IPS DF 19.7 (cell line): ENCODE measurements around the gene UBAC1.
"Not testable (repeated sequence)": the region's sequence is repeated elsewhere in the genome, so short reads cannot be mapped to it uniquely, and the experiment has no call there.

ENCODE experiments used
- DNase-seq: peaks from one replicate; pipeline ENCODE4 v3.0.0-alpha.2; 2013; ENCODE audit warnings: low read depth, low spot score

UBAC1 gene

DNA sequence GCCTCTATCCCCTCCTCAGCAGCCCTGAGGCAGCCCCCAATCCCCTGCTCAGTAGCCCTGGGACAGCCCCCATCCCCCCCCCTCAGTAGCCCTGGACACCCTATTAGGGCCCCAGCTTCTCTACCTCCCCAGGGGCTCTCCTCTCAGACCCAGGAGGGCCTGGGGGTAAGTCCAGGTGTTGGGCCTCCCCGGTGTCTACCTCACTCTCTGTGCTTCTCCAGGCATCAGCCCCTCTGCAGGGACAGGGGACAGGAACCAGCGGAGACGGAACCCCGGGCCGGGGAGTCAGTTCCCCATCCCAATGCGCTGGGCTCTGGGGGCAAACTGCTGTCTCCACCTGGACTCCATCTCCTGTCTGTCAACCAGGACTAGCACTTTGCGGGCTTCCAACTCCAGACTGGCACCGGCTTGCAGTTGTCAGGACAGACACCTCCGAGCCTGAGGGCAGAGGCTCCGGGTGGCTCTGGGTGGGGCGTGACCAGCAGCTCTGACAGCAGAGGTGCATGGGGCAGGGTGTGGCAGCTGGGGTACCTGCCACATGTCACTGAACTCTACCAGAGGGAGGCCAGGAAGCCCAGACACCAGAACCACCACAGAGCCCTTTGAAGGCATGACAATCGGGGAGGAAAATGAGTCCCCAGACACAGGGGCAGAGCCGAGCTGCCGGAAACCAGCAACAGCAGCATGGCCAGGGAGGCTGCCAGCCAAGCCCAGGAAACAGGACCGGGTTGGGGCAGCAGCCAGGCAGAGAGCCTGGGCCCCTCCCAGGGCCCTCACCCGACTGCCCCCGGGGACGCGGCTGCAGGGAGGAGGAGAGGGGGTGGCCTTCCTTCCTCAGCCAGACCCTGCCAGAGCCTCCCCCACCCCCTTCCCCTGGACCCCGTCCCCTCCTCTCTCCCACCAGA, 17.7 kb upstream of the UBAC1 start:
- DNase-seq, result no peak

- no peak for DNase-seq
Measured at GRCh38 chr9:135976944-135977343, 15.8 kb upstream of the UBAC1 start.

DNA sequence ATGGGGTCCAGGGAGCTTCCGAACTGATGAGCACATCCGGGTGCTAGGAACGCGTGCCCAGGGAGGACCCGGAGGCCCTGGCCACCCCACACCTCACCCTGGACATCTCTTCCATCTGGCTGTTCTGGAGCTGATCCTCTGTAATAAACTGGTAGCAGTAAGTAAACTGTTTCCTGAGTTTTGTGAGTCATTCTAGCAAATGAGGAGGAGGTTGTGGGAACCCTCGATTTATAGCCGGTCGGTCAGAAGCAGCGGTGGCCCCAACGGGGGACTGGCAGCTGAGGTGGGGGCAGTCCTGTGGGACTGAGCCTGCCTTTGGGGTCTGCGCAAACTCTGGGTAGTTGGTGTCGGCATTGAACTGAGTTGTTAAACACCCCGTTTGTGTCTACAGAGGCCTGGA, 15.4 kb upstream of the UBAC1 start:
- DNase-seq, result no peak

GRCh38 chr9:135975834-135976233, 14.7 kb upstream of the UBAC1 start:
- DNase-seq, result no peak

- DNase-seq, result no peak
Measured at GRCh38 chr9:135974220-135974573, 13.0 kb upstream of the UBAC1 start.

- DNase-seq, result no peak
Measured at GRCh38 chr9:135973277-135974219, 12.4 kb upstream of the UBAC1 start.

GRCh38 chr9:135971892-135972291, 10.7 kb upstream of the UBAC1 start:
- peak; percentile 71 for DNase-seq

DNA sequence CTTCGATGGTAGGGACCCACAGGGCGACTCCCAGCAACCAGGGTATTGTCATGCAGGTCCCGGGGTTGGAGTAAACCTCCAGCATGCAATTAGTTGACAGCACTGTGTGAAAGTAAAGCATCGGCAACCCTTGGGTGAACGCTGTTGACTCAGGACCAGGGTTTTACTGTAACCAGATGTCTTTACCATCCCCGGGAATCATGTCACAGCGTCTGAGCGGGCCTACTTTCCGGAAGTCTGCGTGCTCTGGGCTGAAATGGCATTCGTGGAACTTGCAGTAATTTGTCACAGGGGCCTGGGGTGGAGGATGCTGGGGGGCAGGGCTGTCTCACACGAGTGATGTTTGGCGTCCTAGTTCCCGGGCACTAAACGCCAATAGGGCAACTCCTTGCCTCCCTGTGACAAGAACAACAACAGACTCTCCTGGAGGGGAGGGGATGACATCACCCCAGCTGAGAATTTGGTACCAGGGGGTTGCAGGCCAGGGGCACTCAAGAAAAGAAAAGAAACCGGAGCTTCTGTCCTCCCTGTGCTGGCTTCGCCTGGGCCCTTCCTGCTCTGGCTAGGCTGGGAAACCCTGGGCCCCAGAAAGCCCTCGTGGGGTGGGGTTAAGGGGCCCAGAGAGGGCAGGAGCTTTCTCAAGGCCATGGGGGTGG, 10.1 kb upstream of the UBAC1 start:
- no peak for DNase-seq

DNA sequence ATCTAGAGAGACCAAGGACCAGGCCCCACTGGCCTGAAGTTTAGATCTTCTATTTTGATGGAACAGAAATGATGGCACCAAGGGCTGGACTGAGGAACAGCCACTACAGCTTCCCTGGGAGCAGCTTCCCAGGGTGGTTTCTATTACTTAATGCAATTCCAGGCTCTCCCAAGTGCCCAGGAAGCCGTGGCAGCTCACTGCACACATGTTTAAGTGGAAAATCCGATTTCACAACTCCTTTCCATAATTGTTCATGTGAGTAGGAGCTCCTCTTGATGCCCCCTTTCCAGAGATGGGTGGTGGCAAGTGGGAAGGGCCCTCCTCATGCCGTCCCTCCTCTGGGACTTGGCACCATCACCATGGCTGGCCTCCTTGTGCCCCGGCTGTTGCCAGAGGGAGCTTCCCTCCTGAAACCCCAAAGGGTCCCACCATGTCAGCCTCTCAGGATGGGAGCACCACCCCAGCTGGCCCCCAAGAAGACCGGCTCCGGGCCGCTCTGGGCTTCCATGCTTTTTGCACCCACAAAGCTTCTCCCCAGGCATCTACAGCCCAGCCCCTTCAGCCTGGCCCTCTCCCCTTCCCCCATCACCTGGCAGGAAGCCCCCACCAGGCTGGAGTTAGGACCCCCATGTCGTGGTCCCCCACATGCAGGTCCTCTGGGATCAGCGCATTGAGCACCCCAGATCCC, 9.1 kb upstream of the UBAC1 start:
- DNase-seq, result no peak

- no peak for DNase-seq
Measured at GRCh38 chr9:135969064-135969683, 8.0 kb upstream of the UBAC1 start.

- DNase-seq, result no peak
Measured at GRCh38 chr9:135968601-135969000, 7.4 kb upstream of the UBAC1 start.

GRCh38 chr9:135968083-135968476, 6.9 kb upstream of the UBAC1 start:
- DNase-seq, result no peak

- DNase-seq, result not testable (repeated sequence)
Measured at GRCh38 chr9:135966916-135967260, 5.7 kb upstream of the UBAC1 start.

DNA sequence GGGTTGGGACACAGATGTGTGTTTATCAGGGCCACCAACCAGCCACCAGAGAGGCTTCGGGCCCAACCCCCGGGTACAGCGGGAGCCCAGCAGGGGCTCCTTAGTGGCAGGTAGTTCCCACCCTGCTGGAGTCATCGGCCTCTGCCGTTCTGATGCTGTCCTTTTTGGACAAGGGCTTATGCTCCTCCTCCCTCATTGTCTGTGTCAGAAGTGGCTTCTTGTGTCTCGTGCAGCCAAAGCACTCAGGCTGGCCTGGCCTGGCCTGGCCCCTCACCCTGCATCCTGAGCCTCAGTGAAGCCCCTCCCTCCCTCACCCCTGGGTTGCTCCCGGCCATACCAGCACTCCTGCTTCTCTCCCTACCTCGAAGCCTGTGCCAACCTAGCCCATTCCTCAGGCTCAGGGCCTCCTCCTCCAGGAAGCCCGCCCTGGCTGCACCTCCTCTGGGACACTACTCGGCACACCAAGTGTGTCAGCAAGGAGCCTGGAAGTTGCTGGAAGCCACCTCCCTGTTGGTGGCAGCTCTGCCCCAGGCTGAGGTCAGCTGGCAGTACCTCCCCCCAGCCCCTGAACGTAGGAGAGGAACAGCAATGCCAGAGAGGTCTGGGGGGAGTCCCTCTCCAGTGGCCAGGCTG, 4.1 kb upstream of the UBAC1 start:
- no peak for DNase-seq

- DNase-seq, result no peak
Measured at GRCh38 chr9:135963938-135964337, 2.8 kb upstream of the UBAC1 start.

DNA sequence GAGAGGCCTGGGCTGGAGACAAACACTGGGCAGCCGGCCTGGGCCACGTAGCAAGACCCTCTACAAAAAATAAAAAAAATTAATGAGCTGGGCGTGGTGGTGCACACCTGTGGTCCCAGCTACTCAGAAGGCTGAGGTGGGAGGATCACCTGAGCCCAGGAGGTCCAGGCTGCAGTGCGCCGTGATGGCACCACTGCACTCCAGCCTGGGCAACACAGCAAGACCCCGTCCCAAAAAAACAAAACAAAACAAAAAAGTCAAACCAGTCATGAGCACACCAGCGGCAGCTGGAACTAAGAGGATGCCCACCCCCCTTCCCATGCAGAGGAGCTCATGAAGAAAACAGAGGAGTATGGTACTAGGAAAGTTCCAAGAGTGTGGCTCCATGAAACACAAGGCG, 2.2 kb upstream of the UBAC1 start:
- DNase-seq, result no peak

GRCh38 chr9:135962696-135963307, 1.6 kb upstream of the UBAC1 start:
- no peak for DNase-seq

- no peak for DNase-seq
Measured at GRCh38 chr9:135961811-135962695, 880 bp upstream of the UBAC1 start.
